ENCODE measurements around the gene LUZP2. TPM values are rescaled to one million over a fixed set of nuclear protein-coding genes. Genes with fewer than 3 reads are reported as not detected.

LUZP2 gene
- total RNA-seq, 4 donors from 2014 or later, result 0.04 to 0.62 (median 0.11) TPM; not detected in 1

DNA sequence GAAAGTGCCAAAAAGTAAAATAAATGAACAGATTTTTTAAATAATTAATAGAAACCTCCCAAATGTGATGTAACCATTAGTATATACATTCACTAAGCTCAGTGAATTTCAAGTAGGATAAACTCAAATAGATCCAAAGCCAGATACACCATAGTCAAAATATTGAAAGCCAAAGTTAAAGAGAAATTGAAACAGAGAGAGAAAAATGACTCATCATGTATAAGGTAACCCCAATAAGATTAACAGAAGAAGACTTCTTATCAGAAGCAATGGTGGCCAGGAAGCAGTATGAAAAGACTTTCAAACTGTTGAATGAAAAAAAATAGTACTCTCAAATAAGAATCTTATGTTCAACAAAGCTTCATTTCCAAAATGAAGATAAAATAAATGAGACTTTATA lies 70.5 kb downstream of the LUZP2 start:
- intact Hi-C loops (cut with DNase I; ENCODE audit: low total_unique reads), result no loop called here
- no peak overlapping the region for H3K4me3 ChIP-seq (ENCODE audit: low read depth, poor library complexity, severe bottlenecking)
- TF ChIP-seq POLR2A (IDR thresholded peaks at IDR 0.05), result no peak
- TF ChIP-seq, protein P1, sequence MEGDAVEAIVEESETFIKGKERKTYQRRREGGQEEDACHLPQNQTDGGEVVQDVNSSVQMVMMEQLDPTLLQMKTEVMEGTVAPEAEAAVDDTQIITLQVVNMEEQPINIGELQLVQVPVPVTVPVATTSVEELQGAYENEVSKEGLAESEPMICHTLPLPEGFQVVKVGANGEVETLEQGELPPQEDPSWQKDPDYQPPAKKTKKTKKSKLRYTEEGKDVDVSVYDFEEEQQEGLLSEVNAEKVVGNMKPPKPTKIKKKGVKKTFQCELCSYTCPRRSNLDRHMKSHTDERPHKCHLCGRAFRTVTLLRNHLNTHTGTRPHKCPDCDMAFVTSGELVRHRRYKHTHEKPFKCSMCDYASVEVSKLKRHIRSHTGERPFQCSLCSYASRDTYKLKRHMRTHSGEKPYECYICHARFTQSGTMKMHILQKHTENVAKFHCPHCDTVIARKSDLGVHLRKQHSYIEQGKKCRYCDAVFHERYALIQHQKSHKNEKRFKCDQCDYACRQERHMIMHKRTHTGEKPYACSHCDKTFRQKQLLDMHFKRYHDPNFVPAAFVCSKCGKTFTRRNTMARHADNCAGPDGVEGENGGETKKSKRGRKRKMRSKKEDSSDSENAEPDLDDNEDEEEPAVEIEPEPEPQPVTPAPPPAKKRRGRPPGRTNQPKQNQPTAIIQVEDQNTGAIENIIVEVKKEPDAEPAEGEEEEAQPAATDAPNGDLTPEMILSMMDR (IDR thresholded peaks at IDR 0.05), result no peak
- no peak for DNase-seq (ENCODE audit: low spot score in 2 of 2)

DNA sequence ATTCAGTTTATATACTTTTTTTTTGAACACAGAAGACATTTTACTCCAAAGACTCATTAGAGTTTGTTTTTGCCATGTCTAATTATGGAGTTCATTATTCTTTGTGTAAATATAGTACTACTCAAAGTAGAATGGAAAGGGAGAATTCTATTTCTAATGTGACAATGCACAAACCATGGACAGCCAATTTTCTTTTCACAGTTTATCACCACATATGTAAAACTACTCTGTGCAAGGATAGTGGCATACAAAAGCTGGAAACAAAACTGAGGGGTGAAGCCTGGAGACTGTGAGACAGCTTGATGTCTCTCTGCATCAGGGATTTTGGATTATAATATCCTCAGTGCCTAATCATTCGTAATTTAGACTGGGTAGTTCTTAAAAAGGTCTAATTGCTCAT lies 75.5 kb downstream of the LUZP2 start:
- no peak overlapping the region for H3K4me3 ChIP-seq (ENCODE audit: low read depth, poor library complexity, severe bottlenecking)
- WGBS, 2 donors, result 87 to 92% methylated on average over 1 of the region's 1 CpG
- DNase-seq (ENCODE audit: low spot score in 2 of 2), result no peak
- intact Hi-C loops (cut with DNase I; ENCODE audit: low total_unique reads), result no loop called here
- TF ChIP-seq, protein P1 (IDR thresholded peaks at IDR 0.05), result no peak
- no peak for TF ChIP-seq POLR2A (IDR thresholded peaks at IDR 0.05)

DNA sequence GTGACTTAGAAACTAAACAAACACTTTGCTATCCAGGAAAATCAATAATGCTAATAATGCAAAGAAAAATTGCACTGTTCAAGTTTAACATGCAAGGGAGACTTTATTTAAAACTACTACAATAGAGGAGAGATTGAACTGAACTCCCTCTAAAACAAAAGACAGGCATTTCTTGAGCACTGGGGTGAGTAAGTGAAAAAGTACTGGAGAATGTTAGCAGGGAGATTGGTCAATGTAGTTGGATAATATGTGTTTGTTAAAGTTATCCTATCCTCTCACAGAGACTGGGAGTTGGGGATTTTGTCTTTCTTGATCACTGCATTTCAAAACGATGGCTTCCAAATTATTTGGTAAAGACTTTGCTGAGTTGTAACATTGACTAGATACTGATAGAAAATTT lies 77.6 kb downstream of the LUZP2 start:
- H3K4me3 ChIP-seq (ENCODE audit: low read depth, poor library complexity, severe bottlenecking), result no peak overlapping the region
- DNase-seq (ENCODE audit: low spot score in 2 of 2), result no peak
- intact Hi-C loops (cut with DNase I; ENCODE audit: low total_unique reads), result no loop called here
- WGBS, 2 donors, result 69 to 81% methylated on average over 1 of the region's 1 CpG
- no peak for TF ChIP-seq POLR2A (IDR thresholded peaks at IDR 0.05)

DNA sequence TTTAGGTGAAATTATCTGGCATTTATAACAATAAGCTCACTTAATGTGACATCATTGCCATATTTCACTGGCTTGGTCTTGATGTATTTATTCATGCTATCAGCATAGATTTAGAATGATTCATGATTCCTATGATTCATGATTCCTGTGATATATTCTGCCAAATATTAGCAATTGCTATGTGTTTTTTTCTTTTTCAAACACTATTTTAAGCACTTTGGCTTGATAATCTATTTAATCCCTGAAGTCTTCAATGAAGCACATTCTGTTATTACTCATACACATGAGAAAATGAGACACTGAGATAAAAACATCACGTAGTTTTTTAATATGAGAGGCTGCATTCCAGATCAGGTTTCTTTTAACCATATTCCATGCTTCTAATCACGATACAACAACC lies 78.5 kb downstream of the LUZP2 start:
- DNase-seq (ENCODE audit: low spot score in 2 of 2), result no peak
- WGBS, 2 donors, result 26 to 34% methylated on average over 2 of the region's 2 CpGs
- no peak for TF ChIP-seq POLR2A (IDR thresholded peaks at IDR 0.05)
- TF ChIP-seq, protein P1 (IDR thresholded peaks at IDR 0.05), result no peak
- intact Hi-C loops (cut with DNase I; ENCODE audit: low total_unique reads), result no loop called here
- no peak overlapping the region for H3K4me3 ChIP-seq (ENCODE audit: low read depth, poor library complexity, severe bottlenecking)

DNA sequence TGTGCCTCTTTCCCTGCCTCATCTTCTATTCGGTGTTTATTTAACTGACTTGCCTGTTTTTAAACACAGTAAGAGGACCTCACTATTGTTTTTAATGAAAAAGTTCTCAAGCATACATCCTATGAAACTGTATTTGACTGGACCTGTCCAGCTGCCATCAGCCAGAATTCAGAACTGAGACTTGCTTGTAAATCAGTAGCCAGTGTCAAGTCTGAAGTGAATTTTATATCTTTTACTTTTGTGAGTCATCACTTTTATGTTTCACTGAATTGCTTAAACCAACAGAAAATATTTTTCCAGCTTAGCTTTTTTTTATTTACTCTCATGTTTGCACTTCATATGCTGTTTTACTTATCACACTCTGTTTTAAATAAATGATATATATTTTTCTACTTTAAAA lies 88.3 kb downstream of the LUZP2 start:
- WGBS, 2 donors, result 94 to 97% methylated on average over 1 of the region's 1 CpG

DNA sequence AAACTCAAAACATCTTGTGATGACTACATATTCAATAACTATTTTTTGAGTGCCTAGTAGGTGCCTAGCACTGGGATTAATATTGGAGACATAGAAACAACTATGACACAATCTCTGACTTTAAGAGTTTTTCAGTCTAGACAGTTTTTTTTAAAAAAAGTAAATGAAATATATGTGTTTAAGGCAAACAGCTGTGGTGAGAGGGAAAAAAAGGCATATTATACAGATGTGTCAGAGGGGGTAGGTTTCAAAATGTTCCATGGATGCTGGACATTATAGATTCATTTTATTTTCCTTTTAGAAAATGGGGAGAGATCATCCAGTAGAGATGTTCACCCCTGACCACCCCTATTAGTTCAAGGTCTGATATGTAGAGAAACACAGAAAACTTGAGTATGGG lies 90.8 kb downstream of the LUZP2 start:
- intact Hi-C loops (cut with DNase I; ENCODE audit: low total_unique reads), result no loop called here
- DNase-seq (ENCODE audit: low spot score in 2 of 2), result no peak
- H3K4me3 ChIP-seq (ENCODE audit: low read depth, poor library complexity, severe bottlenecking), result no peak overlapping the region
- TF ChIP-seq, protein P1 (IDR thresholded peaks at IDR 0.05), result no peak
- TF ChIP-seq POLR2A (IDR thresholded peaks at IDR 0.05), result no peak

More for the DNA sequence above, 88.3 kb downstream of the LUZP2 start:
- intact Hi-C loops (cut with DNase I; ENCODE audit: low total_unique reads), result no loop called here
- no peak for DNase-seq (ENCODE audit: low spot score in 2 of 2)
- no peak for TF ChIP-seq POLR2A (IDR thresholded peaks at IDR 0.05)
- TF ChIP-seq, protein P1 (IDR thresholded peaks at IDR 0.05), result no peak
- no peak overlapping the region for H3K4me3 ChIP-seq (ENCODE audit: low read depth, poor library complexity, severe bottlenecking)
